GM12878 (cell line): ENCODE results near the gene TMIGD3. TPM values are rescaled to one million over a fixed set of nuclear protein-coding genes. Genes with fewer than 3 reads are reported as not detected.

ENCODE experiments used
- BMI1 ChIP-seq: fragments of 450-650 bp; IDR thresholded peaks from 2 replicates; pipeline ENCODE4 v1.6.1; 2016; ENCODE audit warnings: mild to moderate bottlenecking, moderate library complexity, borderline replicate concordance
- CBX3 ChIP-seq: fragments of 200-600 bp; sonication (generic); IDR thresholded peaks from 2 replicates; pipeline ENCODE4 v1.6.1; 2016; ENCODE audit warnings: low read depth, borderline replicate concordance
- FOXM1 ChIP-seq: IDR thresholded peaks from 2 replicates; pipeline ENCODE4 v1.6.1; 2012; ENCODE audit warnings: low read depth, mild to moderate bottlenecking, inconsistent platforms, low read length, moderate library complexity
- HDAC6 ChIP-seq: fragments of 200-600 bp; sonication (generic); IDR thresholded peaks from one replicate; pipeline ENCODE4 v1.8.0; 2017; ENCODE audit warnings: antibody characterized with exemption; ENCODE audit not compliant: unreplicated experiment
- MYC ChIP-seq: IDR thresholded peaks from 2 replicates; pipeline ENCODE4 v1.6.1; 2011; ENCODE audit warnings: mild to moderate bottlenecking, low read length, moderate library complexity, inconsistent platforms; ENCODE audit not compliant: insufficient read depth, insufficient replicate concordance, insufficient read length, severe bottlenecking
- NR2F1 ChIP-seq: fragments of 450-650 bp; conservative IDR thresholded peaks from 2 replicates; pipeline ENCODE4 v1.6.1; 2017; ENCODE audit warnings: mild to moderate bottlenecking
- RAD51 ChIP-seq: fragments of 450-650 bp; IDR thresholded peaks from 2 replicates; pipeline ENCODE4 v1.6.1; 2016; ENCODE audit warnings: moderate library complexity, mild to moderate bottlenecking, inconsistent platforms
- RB1 ChIP-seq: fragments of 450-650 bp; formaldehyde crosslinking; IDR thresholded peaks from 2 replicates; pipeline ENCODE4 v1.6.1; 2017; ENCODE audit warnings: mild to moderate bottlenecking, borderline replicate concordance
- SMARCA5 ChIP-seq: fragments of 450-650 bp; IDR thresholded peaks from 2 replicates; pipeline ENCODE4 v1.6.1; 2017; ENCODE audit warnings: mild to moderate bottlenecking
- STAT3 ChIP-seq: IDR thresholded peaks from 2 replicates; pipeline ENCODE4 v1.6.1; 2011; ENCODE audit warnings: low read depth, low read length, improper control_type of control experiment
- ZNF24 ChIP-seq: fragments of 450-650 bp; IDR thresholded peaks from 2 replicates; pipeline ENCODE4 v1.6.1; 2017; ENCODE audit warnings: antibody characterized with exemption, mild to moderate bottlenecking
- ZNF274 ChIP-seq: IDR thresholded peaks from one replicate; pipeline ENCODE4 v1.8.0; 2011; ENCODE audit not compliant: insufficient read length, insufficient read depth
- ZNF622 ChIP-seq: fragments of 450-650 bp; IDR thresholded peaks from 2 replicates; pipeline ENCODE4 v1.6.1; 2017; ENCODE audit warnings: mild to moderate bottlenecking, inconsistent platforms
- ZZZ3 ChIP-seq: IDR thresholded peaks from 2 replicates; pipeline ENCODE4 v1.6.1; 2011; ENCODE audit warnings: low read depth; ENCODE audit not compliant: control insufficient read depth, insufficient read length
- polyA plus RNA-seq, 11 experiments: library from polyadenylated mRNA; depleted of rRNA in 4 of 11; unstranded in 6 of 11; stranded (reverse) in 5 of 11; fragments of >200 nt; fragmentation: Nextera tagmentation in 4 of 11; fragmentation: Illumina TruSeq in 1 of 11; extraction: Ambion mirVana in 4 of 11; extraction: Trizol in 1 of 11; gene quantifications; 1 replicate in 1 of 11; 2 replicates in 10 of 11; pipeline versions ENCODE4 v1.2.1 to v1.2.3, GENCODE V29; 2011 to 2016; ENCODE audit warnings: inconsistent platforms in 2 of 11, missing spikeins in 2 of 11, low read depth in 1 of 11
- total RNA-seq, 4 experiments: library from RNA; depleted of rRNA in 3 of 4; stranded (reverse); fragments of >200 nt in 3 of 4; fragmentation: Illumina TruSeq in 1 of 4; extraction: Trizol in 1 of 4; gene quantifications; 2 replicates each; pipeline versions ENCODE4 v1.2.1 to v1.2.3, GENCODE V29; 2013 to 2021
- TF ChIP-seq, protein P1 (sequence below): IDR thresholded peaks from 2 replicates; pipeline ENCODE4 v1.6.1; 2012; ENCODE audit warnings: low read depth, low read length, improper control_type of control experiment
- TF ChIP-seq, protein P2 (sequence below): fragments of 450-650 bp; IDR thresholded peaks from 2 replicates; pipeline ENCODE4 v1.6.1; 2017; ENCODE audit warnings: mild to moderate bottlenecking, low read depth, inconsistent platforms; ENCODE audit not compliant: poor library complexity, severe bottlenecking
- TF ChIP-seq, protein P3 (sequence below): fragments of 450-650 bp; IDR thresholded peaks from 2 replicates; pipeline ENCODE4 v1.6.1; 2014; ENCODE audit warnings: mild to moderate bottlenecking
- TF ChIP-seq, protein P4 (sequence below): fragments of 450-650 bp; IDR thresholded peaks from 2 replicates; pipeline ENCODE4 v1.6.1; 2018; ENCODE audit warnings: mild to moderate bottlenecking, low read depth, moderate library complexity; ENCODE audit not compliant: partially characterized antibody
- TF ChIP-seq, protein P5 (sequence below): fragments of 450-650 bp; formaldehyde crosslinking; IDR thresholded peaks from 2 replicates; pipeline ENCODE4 v1.4.0; 2022; ENCODE audit warnings: mild to moderate bottlenecking, moderate library complexity
- TF ChIP-seq, protein P6 (sequence below): fragments of 450-650 bp; IDR thresholded peaks from 2 replicates; pipeline ENCODE4 v1.6.1; 2016; ENCODE audit warnings: mild to moderate bottlenecking

Gene TMIGD3
- total and polyA plus RNA-seq, 10 of the 15 experiments (the other 5 are each of a cell fraction or from before 2014, with no cell fraction given), result 0.17 TPM; not detected in 9

DNA sequence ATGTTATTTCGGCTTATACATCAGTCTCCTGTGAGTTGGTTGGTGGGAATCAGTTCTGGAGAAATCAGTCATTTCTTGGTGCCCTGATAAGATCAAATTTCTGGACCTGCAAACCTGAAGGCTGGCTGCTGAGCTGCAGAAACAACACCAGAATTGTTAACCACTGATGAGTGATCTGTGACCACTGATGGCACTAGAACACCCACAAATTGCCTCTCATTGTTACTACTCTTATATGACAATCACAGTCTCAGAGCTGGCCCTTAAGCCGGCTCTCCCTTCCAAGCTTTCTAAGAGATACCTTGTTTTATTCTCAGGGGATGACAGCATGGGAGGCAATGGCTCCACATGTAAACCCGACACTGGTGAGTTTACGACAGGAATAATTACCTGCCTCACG is 27.7 kb downstream of the TMIGD3 start (continued):
- TF ChIP-seq, protein P1, sequence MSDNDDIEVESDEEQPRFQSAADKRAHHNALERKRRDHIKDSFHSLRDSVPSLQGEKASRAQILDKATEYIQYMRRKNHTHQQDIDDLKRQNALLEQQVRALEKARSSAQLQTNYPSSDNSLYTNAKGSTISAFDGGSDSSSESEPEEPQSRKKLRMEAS, result no peak
- TF ChIP-seq HDAC6, result no peak
- TF ChIP-seq SMARCA5, result no peak
- TF ChIP-seq, protein P2, sequence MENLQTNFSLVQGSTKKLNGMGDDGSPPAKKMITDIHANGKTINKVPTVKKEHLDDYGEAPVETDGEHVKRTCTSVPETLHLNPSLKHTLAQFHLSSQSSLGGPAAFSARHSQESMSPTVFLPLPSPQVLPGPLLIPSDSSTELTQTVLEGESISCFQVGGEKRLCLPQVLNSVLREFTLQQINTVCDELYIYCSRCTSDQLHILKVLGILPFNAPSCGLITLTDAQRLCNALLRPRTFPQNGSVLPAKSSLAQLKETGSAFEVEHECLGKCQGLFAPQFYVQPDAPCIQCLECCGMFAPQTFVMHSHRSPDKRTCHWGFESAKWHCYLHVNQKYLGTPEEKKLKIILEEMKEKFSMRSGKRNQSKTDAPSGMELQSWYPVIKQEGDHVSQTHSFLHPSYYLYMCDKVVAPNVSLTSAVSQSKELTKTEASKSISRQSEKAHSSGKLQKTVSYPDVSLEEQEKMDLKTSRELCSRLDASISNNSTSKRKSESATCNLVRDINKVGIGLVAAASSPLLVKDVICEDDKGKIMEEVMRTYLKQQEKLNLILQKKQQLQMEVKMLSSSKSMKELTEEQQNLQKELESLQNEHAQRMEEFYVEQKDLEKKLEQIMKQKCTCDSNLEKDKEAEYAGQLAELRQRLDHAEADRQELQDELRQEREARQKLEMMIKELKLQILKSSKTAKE, result no peak
- TF ChIP-seq, protein P3, sequence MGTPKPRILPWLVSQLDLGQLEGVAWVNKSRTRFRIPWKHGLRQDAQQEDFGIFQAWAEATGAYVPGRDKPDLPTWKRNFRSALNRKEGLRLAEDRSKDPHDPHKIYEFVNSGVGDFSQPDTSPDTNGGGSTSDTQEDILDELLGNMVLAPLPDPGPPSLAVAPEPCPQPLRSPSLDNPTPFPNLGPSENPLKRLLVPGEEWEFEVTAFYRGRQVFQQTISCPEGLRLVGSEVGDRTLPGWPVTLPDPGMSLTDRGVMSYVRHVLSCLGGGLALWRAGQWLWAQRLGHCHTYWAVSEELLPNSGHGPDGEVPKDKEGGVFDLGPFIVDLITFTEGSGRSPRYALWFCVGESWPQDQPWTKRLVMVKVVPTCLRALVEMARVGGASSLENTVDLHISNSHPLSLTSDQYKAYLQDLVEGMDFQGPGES, result no peak
- TF ChIP-seq BMI1, result no peak
- TF ChIP-seq, protein P4, sequence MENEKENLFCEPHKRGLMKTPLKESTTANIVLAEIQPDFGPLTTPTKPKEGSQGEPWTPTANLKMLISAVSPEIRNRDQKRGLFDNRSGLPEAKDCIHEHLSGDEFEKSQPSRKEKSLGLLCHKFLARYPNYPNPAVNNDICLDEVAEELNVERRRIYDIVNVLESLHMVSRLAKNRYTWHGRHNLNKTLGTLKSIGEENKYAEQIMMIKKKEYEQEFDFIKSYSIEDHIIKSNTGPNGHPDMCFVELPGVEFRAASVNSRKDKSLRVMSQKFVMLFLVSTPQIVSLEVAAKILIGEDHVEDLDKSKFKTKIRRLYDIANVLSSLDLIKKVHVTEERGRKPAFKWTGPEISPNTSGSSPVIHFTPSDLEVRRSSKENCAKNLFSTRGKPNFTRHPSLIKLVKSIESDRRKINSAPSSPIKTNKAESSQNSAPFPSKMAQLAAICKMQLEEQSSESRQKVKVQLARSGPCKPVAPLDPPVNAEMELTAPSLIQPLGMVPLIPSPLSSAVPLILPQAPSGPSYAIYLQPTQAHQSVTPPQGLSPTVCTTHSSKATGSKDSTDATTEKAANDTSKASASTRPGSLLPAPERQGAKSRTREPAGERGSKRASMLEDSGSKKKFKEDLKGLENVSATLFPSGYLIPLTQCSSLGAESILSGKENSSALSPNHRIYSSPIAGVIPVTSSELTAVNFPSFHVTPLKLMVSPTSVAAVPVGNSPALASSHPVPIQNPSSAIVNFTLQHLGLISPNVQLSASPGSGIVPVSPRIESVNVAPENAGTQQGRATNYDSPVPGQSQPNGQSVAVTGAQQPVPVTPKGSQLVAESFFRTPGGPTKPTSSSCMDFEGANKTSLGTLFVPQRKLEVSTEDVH, result no peak
- 0 out of 2 replicates have a peak, but pooled peaks have one; percentile 33 for TF ChIP-seq FOXM1
- no peak for TF ChIP-seq ZNF274
- TF ChIP-seq, protein P5, sequence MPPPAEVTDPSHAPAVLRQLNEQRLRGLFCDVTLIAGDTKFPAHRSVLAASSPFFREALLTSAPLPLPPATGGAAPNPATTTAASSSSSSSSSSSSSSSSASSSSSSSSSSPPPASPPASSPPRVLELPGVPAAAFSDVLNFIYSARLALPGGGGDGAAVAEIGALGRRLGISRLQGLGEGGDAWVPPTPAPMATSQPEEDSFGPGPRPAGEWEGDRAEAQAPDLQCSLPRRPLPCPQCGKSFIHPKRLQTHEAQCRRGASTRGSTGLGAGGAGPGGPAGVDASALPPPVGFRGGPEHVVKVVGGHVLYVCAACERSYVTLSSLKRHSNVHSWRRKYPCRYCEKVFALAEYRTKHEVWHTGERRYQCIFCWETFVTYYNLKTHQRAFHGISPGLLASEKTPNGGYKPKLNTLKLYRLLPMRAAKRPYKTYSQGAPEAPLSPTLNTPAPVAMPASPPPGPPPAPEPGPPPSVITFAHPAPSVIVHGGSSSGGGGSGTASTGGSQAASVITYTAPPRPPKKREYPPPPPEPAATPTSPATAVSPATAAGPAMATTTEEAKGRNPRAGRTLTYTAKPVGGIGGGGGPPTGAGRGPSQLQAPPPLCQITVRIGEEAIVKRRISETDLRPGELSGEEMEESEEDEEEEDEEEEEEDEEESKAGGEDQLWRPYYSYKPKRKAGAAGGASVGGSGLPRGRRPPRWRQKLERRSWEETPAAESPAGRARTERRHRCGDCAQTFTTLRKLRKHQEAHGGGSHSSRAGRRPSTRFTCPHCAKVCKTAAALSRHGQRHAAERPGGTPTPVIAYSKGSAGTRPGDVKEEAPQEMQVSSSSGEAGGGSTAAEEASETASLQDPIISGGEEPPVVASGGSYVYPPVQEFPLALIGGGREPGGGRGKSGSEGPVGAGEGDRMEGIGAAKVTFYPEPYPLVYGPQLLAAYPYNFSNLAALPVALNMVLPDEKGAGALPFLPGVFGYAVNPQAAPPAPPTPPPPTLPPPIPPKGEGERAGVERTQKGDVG (CRISPR knock-in tag), result no peak
- no peak for TF ChIP-seq ZNF24
- TF ChIP-seq, protein P6, sequence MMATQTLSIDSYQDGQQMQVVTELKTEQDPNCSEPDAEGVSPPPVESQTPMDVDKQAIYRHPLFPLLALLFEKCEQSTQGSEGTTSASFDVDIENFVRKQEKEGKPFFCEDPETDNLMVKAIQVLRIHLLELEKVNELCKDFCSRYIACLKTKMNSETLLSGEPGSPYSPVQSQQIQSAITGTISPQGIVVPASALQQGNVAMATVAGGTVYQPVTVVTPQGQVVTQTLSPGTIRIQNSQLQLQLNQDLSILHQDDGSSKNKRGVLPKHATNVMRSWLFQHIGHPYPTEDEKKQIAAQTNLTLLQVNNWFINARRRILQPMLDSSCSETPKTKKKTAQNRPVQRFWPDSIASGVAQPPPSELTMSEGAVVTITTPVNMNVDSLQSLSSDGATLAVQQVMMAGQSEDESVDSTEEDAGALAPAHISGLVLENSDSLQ, result no peak
- no peak for TF ChIP-seq RB1
- no peak for TF ChIP-seq ZNF622
- peak; percentile 60; the same call in 1 of the 2 replicates for TF ChIP-seq NR2F1
- no peak for TF ChIP-seq CBX3
- no peak for TF ChIP-seq MYC
- no peak for TF ChIP-seq RAD51
- TF ChIP-seq ZZZ3, result no peak
- no peak for TF ChIP-seq STAT3
